Astrocyte (in vitro differentiated cells and primary cell): Measurements from ENCODE around the gene KCTD18. TPM values are rescaled to one million over a fixed set of nuclear protein-coding genes. Genes with fewer than 3 reads are reported as not detected.

Experiments used
- DNase-seq: peaks from one replicate; pipeline ENCODE4 v3.0.0-alpha.2; 2010; ENCODE audit warnings: low read depth
- FAIRE-seq: peaks from 2 replicates; lab custom pipeline; 2011; peaks lifted over from hg19 to GRCh38; lab: Jason Lieb, UNC
- H2AFZ ChIP-seq: 2 replicates; pipeline ENCODE4 v1.6.0; 2012; ENCODE audit warnings: low read depth, low read length, inconsistent platforms
- H3K27ac ChIP-seq: 2 replicates; pipeline ENCODE4 v1.5.1; 2011; ENCODE audit warnings: low read depth, low read length, inconsistent platforms
- H3K27me3 ChIP-seq: 2 replicates; pipeline ENCODE4 v1.6.0; 2011; ENCODE audit warnings: low read length, inconsistent platforms; ENCODE audit not compliant: insufficient read depth
- H3K36me3 ChIP-seq: 2 replicates; pipeline ENCODE4 v1.5.1; 2011; ENCODE audit warnings: low read length, inconsistent platforms; ENCODE audit not compliant: insufficient read depth
- H3K4me1 ChIP-seq: 2 replicates; pipeline ENCODE4 v1.5.1; 2011; ENCODE audit warnings: low read length, inconsistent platforms; ENCODE audit not compliant: insufficient read depth
- H3K4me2 ChIP-seq: 2 replicates; pipeline ENCODE4 v1.6.0; 2012; ENCODE audit warnings: low read length, inconsistent platforms
- H3K4me3 ChIP-seq: 2 replicates; pipeline ENCODE4 v1.5.1; 2011; ENCODE audit warnings: low read depth, mild to moderate bottlenecking, low read length, inconsistent platforms; ENCODE audit not compliant: insufficient read depth
- H3K79me2 ChIP-seq: 2 replicates; pipeline ENCODE4 v1.6.0; 2012; ENCODE audit warnings: mild to moderate bottlenecking, low read length, inconsistent platforms; ENCODE audit not compliant: insufficient read depth
- H3K9ac ChIP-seq: 2 replicates; pipeline ENCODE4 v1.6.0; 2012; ENCODE audit warnings: mild to moderate bottlenecking, low read length, inconsistent platforms
- H3K9me3 ChIP-seq: 2 replicates; pipeline ENCODE4 v1.5.1; 2012; ENCODE audit warnings: low read depth, mild to moderate bottlenecking, low read length, inconsistent platforms; ENCODE audit not compliant: insufficient read depth
- H4K20me1 ChIP-seq: 2 replicates; pipeline ENCODE4 v1.6.0; 2012; ENCODE audit warnings: low read length, inconsistent platforms; ENCODE audit not compliant: insufficient read depth
- H3K27ac Mint-ChIP-seq: one replicate; pipeline ENCODE4 v1.8.0; 2021; ENCODE audit warnings: mild to moderate bottlenecking, mixed read lengths; ENCODE audit not compliant: unreplicated experiment
- H3K27me3 Mint-ChIP-seq: one replicate; pipeline ENCODE4 v1.8.0; 2021; ENCODE audit warnings: low read depth, mixed read lengths; ENCODE audit not compliant: unreplicated experiment
- H3K36me3 Mint-ChIP-seq: one replicate; pipeline ENCODE4 v1.8.0; 2021; ENCODE audit warnings: low read depth, mixed read lengths; ENCODE audit not compliant: unreplicated experiment
- H3K4me1 Mint-ChIP-seq: one replicate; pipeline ENCODE4 v1.8.0; 2021; ENCODE audit warnings: low read depth, mixed read lengths; ENCODE audit not compliant: unreplicated experiment
- H3K4me3 Mint-ChIP-seq: one replicate; pipeline ENCODE4 v1.8.0; 2021; ENCODE audit warnings: mild to moderate bottlenecking, moderate library complexity, mixed read lengths; ENCODE audit not compliant: unreplicated experiment
- H3K9me3 Mint-ChIP-seq: one replicate; pipeline ENCODE4 v1.8.0; 2021; ENCODE audit warnings: mild to moderate bottlenecking, mixed read lengths; ENCODE audit not compliant: unreplicated experiment
- EZH2 ChIP-seq: IDR thresholded peaks from 2 replicates; pipeline ENCODE4 v1.6.1; 2012; ENCODE audit warnings: mild to moderate bottlenecking, low read length, inconsistent platforms; ENCODE audit not compliant: insufficient read depth
- total RNA-seq: library from RNA; stranded (reverse); gene quantifications from 2 replicates; pipeline ENCODE4 v1.2.1, GENCODE V29; 2021
- TF ChIP-seq, protein P1 (sequence below): IDR thresholded peaks from 2 replicates; pipeline ENCODE4 v1.5.1; 2011; ENCODE audit warnings: low read depth, mild to moderate bottlenecking, inconsistent platforms, low read length, moderate library complexity; ENCODE audit not compliant: insufficient read depth

KCTD18 gene
- total RNA-seq, 1 donor from 2014 or later: 8.2 TPM

GRCh38 chr2:200525066-200525465, 15.2 kb upstream of the KCTD18 start:
- Histone ChIP-seq H3K36me3 (no peaks in the 10 kb centered on the region), H3K9ac (no peak overlapping the region), H3K27ac (no peak overlapping the region), H3K4me3 (no peak overlapping the region), H4K20me1 (no peaks in the 10 kb centered on the region), H2AFZ (no peak overlapping the region), H3K27me3 (peaks cover 7% of the 10 kb centered on the region), H3K4me1 (peaks cover 5% of the 10 kb centered on the region), H3K4me2 (peak overlapping the region; percentile 92), H3K9me3 (no peaks in the 10 kb centered on the region), H3K79me2 (peaks cover 37% of the 10 kb centered on the region)
- DNase-seq (no peak), FAIRE-seq (no peak)
- Mint-ChIP-seq H3K36me3 (peaks cover 2% of the 10 kb centered on the region), H3K4me3 (no peak overlapping the region), H3K27ac (no peak overlapping the region), H3K27me3 (no peaks in the 10 kb centered on the region), H3K9me3 (peaks cover 3% of the 10 kb centered on the region), H3K4me1 (peaks cover 4% of the 10 kb centered on the region)
- TF ChIP-seq EZH2: no peak
- TF ChIP-seq, protein P1, sequence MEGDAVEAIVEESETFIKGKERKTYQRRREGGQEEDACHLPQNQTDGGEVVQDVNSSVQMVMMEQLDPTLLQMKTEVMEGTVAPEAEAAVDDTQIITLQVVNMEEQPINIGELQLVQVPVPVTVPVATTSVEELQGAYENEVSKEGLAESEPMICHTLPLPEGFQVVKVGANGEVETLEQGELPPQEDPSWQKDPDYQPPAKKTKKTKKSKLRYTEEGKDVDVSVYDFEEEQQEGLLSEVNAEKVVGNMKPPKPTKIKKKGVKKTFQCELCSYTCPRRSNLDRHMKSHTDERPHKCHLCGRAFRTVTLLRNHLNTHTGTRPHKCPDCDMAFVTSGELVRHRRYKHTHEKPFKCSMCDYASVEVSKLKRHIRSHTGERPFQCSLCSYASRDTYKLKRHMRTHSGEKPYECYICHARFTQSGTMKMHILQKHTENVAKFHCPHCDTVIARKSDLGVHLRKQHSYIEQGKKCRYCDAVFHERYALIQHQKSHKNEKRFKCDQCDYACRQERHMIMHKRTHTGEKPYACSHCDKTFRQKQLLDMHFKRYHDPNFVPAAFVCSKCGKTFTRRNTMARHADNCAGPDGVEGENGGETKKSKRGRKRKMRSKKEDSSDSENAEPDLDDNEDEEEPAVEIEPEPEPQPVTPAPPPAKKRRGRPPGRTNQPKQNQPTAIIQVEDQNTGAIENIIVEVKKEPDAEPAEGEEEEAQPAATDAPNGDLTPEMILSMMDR: no peak

- peaks cover 3% of the 10 kb centered on the region for H3K9me3 Mint-ChIP-seq
- Histone ChIP-seq H3K9me3 (no peaks in the 10 kb centered on the region), H3K9ac (no peak overlapping the region), H4K20me1 (no peaks in the 10 kb centered on the region), H3K4me1 (peaks cover 5% of the 10 kb centered on the region), H3K27me3 (peaks cover 7% of the 10 kb centered on the region), H3K27ac (no peak overlapping the region), H3K4me2 (no peak overlapping the region), H3K36me3 (no peaks in the 10 kb centered on the region), H2AFZ (no peak overlapping the region), H3K79me2 (peaks cover 22% of the 10 kb centered on the region), H3K4me3 (no peak overlapping the region)
- DNase-seq (no peak), FAIRE-seq (peak; percentile 23)
- no peak overlapping the region for H3K27ac Mint-ChIP-seq
- peaks cover 2% of the 10 kb centered on the region for H3K36me3 Mint-ChIP-seq
- no peak overlapping the region for H3K4me3 Mint-ChIP-seq
- H3K27me3 Mint-ChIP-seq: no peaks in the 10 kb centered on the region
- peaks cover 4% of the 10 kb centered on the region for H3K4me1 Mint-ChIP-seq
- TF ChIP-seq, protein P1: no peak
Measured at GRCh38 chr2:200523604-200524003, 13.7 kb upstream of the KCTD18 start.

- Mint-ChIP-seq H3K36me3 (peaks cover 2% of the 10 kb centered on the region), H3K4me1 (peaks cover 4% of the 10 kb centered on the region), H3K27ac (no peak overlapping the region), H3K27me3 (no peaks in the 10 kb centered on the region), H3K9me3 (peaks cover 3% of the 10 kb centered on the region), H3K4me3 (no peak overlapping the region)
- no peak for FAIRE-seq
- TF ChIP-seq, protein P1: no peak
- no peak for TF ChIP-seq EZH2
- Histone ChIP-seq H3K4me2 (no peak overlapping the region), H3K27me3 (peaks cover 7% of the 10 kb centered on the region), H3K4me3 (no peak overlapping the region), H3K9me3 (no peaks in the 10 kb centered on the region), H3K36me3 (no peaks in the 10 kb centered on the region), H3K27ac (no peak overlapping the region), H4K20me1 (no peaks in the 10 kb centered on the region), H2AFZ (no peak overlapping the region), H3K79me2 (peaks cover 18% of the 10 kb centered on the region), H3K9ac (no peak overlapping the region), H3K4me1 (peaks cover 5% of the 10 kb centered on the region)
- no peak for DNase-seq
Measured at GRCh38 chr2:200523158-200523557, 13.3 kb upstream of the KCTD18 start.
